Endodermal cell (in vitro differentiated cells): ENCODE measurements around the gene DBP. TPM values are rescaled to one million over a fixed set of nuclear protein-coding genes. Genes with fewer than 3 reads are reported as not detected.

Experiments
- DNase-seq: peaks from one replicate; pipeline ENCODE4 v3.0.0-alpha.2; 2017
- H3K27ac ChIP-seq: 2 replicates; pipeline ENCODE4 v1.5.1; 2013; ENCODE audit warnings: mild to moderate bottlenecking, low read depth, low read length, moderate library complexity
- H3K27me3 ChIP-seq: 2 replicates; pipeline ENCODE4 v1.6.1; 2013; ENCODE audit warnings: mild to moderate bottlenecking, low read length, moderate library complexity; ENCODE audit not compliant: insufficient read depth, control insufficient read depth, poor library complexity, severe bottlenecking
- H3K36me3 ChIP-seq: 2 replicates; pipeline ENCODE4 v1.7.0; 2013; ENCODE audit warnings: mild to moderate bottlenecking, low read length, moderate library complexity; ENCODE audit not compliant: control insufficient read depth, insufficient read depth
- H3K4me1 ChIP-seq: one replicate; pipeline ENCODE4 v1.7.0; 2013; ENCODE audit warnings: low read length; ENCODE audit not compliant: control insufficient read depth, insufficient read depth
- H3K4me3 ChIP-seq: 2 replicates; pipeline ENCODE4 v1.5.1; 2013; ENCODE audit warnings: mild to moderate bottlenecking, low read length, moderate library complexity
- H3K9ac ChIP-seq: 2 replicates; pipeline ENCODE4 v1.6.1; 2013; ENCODE audit warnings: mild to moderate bottlenecking, low read length, moderate library complexity; ENCODE audit not compliant: poor library complexity, severe bottlenecking; ENCODE audit errors: extremely low read depth
- H3K9me3 ChIP-seq: 2 replicates; pipeline ENCODE4 v1.6.1; 2013; ENCODE audit warnings: mild to moderate bottlenecking, low read length, moderate library complexity; ENCODE audit not compliant: control insufficient read depth
- H3K27ac Mint-ChIP-seq: 2 replicates; pipeline ENCODE4 v1.8.0; 2020; ENCODE audit warnings: mixed read lengths
- H3K27me3 Mint-ChIP-seq: 2 replicates; pipeline ENCODE4 v1.8.0; 2021; ENCODE audit warnings: mild to moderate bottlenecking, mixed read lengths; ENCODE audit not compliant: insufficient read depth
- H3K36me3 Mint-ChIP-seq: 2 replicates; pipeline ENCODE4 v1.8.0; 2020; ENCODE audit warnings: low read depth, mixed read lengths
- H3K4me1 Mint-ChIP-seq: 2 replicates; pipeline ENCODE4 v1.8.0; 2020; ENCODE audit warnings: mixed read lengths
- H3K4me3 Mint-ChIP-seq: 2 replicates; pipeline ENCODE4 v1.8.0; 2020; ENCODE audit warnings: mild to moderate bottlenecking, moderate library complexity, mixed read lengths
- H3K9me3 Mint-ChIP-seq: 2 replicates; pipeline ENCODE4 v1.8.0; 2020; ENCODE audit warnings: mild to moderate bottlenecking, mixed read lengths
- WGBS, 2 experiments: methylation state at CpG; one replicate each; pipeline versions ENCODE4 v1.1.5 to v1.1.7; 2013; ENCODE audit warnings: missing lambda C conversion rate in 2 of 2, mixed read lengths in 1 of 2; ENCODE audit not compliant: insufficient coverage in 1 of 2, insufficient read length in 1 of 2; 5-methylcytosine and 5-hydroxymethylcytosine counted together
- total RNA-seq, 2 donors: library from RNA; stranded (reverse); fragmentation: NEBNext Ultra II Directional in 1 of 2; extraction: Animal tissue kit (Norgen Biotek cat#: 25700) in 1 of 2; gene quantifications; 2 replicates in 1 of 2; 3 replicates in 1 of 2; pipeline ENCODE4 v1.2.1, GENCODE V29; 2021
- TF ChIP-seq, protein P1 (sequence below): fragments of 200-600 bp; sonication (generic); conservative IDR thresholded peaks from 2 replicates; pipeline ENCODE4 v1.5.0; 2021; ENCODE audit warnings: antibody characterized with exemption, mild to moderate bottlenecking

Gene DBP
- total RNA-seq, 2 donors from 2014 or later, result 5.3 to 13.1 TPM

DNA sequence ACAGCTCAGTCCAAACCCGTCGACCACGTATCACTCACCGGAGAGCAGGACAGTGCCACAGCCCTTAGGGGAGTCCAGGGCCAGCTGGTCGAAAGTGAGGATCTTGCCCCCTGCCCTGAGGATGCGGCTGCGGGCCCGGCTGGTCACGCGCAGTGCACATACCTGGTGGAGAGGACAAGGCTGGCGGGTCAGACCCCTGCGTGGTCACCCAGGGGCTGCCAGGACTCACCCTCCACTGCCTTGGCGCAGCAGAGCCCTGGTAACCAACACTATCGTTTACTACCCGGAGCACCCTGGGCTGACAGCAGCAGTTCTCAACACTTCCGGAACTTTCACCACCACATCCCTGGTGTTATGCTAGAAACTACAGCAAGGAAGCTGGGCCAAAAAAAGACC lies 21.1 kb downstream of the DBP start:
- DNase-seq, result no peak
- H3K4me1 Mint-ChIP-seq, result peaks cover 33% of the 10 kb centered on the region
- peaks cover 34% of the 10 kb centered on the region for H3K36me3 Mint-ChIP-seq
- H3K4me1 ChIP-seq, result peaks cover 27% of the 10 kb centered on the region
- no peak overlapping the region for H3K27ac ChIP-seq
- H3K27me3 Mint-ChIP-seq, result no peaks in the 10 kb centered on the region
- H3K4me3 ChIP-seq, result peak overlapping the region; percentile 100
- 85 to 94% methylated on average over 10 to 16 of the region's 16 CpGs for WGBS, 2 experiments
- TF ChIP-seq, protein P1, sequence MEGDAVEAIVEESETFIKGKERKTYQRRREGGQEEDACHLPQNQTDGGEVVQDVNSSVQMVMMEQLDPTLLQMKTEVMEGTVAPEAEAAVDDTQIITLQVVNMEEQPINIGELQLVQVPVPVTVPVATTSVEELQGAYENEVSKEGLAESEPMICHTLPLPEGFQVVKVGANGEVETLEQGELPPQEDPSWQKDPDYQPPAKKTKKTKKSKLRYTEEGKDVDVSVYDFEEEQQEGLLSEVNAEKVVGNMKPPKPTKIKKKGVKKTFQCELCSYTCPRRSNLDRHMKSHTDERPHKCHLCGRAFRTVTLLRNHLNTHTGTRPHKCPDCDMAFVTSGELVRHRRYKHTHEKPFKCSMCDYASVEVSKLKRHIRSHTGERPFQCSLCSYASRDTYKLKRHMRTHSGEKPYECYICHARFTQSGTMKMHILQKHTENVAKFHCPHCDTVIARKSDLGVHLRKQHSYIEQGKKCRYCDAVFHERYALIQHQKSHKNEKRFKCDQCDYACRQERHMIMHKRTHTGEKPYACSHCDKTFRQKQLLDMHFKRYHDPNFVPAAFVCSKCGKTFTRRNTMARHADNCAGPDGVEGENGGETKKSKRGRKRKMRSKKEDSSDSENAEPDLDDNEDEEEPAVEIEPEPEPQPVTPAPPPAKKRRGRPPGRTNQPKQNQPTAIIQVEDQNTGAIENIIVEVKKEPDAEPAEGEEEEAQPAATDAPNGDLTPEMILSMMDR, result no peak
- peak overlapping the region; percentile 99 for H3K4me3 Mint-ChIP-seq
- peaks cover 33% of the 10 kb centered on the region for H3K36me3 ChIP-seq
- peak overlapping the region; percentile 97 for H3K27ac Mint-ChIP-seq
- H3K9me3 Mint-ChIP-seq, result no peaks in the 10 kb centered on the region
- H3K27me3 ChIP-seq, result no peaks in the 10 kb centered on the region
- H3K9ac ChIP-seq, result peak overlapping the region; percentile 15
- no peaks in the 10 kb centered on the region for H3K9me3 ChIP-seq

DNA sequence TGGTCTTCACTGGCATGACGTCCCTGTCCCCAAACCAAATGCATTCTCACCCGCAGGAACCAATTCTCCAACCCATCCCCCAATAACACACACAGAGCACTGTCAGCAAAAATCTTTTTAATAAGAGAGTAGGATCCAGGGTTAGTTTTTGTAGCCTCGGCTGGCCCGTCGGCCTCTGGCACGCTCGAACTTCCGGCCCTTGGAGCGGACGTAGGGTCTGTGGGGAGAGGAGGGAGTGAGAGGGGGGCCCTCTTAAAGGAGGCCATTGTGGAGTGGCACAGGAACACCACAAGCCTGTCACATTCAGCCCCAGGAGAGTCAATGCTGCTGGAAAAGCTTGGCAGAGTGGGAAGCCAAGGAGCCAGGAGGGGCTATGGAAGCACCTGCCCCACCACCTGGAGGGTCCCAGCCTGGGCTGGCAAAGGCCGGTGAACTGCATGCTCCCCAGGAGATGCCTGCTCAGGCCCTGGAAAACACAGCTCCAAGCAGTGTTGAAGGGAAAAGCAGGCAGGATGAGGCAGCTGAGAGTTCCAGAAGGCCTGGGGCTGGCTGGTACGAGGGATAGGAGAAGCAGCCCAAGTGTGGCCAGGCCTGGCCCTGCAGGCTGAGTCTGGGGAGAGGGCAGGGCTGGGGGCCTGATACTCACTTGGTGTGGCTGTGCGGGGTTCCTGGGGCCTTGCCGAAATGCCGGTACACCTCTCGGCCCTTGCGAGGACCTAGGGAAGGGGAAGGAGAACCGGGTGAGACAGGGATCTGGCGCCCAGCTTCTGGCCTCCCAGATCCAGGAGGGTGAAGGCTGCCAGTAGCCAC lies 21.7 kb downstream of the DBP start:
- DNase-seq, result peak; percentile 69
- Histone ChIP-seq H3K27ac (peak overlapping the region; percentile 12), H3K9me3 (no peaks in the 10 kb centered on the region), H3K4me3 (no peak overlapping the region), H3K27me3 (no peaks in the 10 kb centered on the region), H3K4me1 (peaks cover 27% of the 10 kb centered on the region), H3K9ac (peak overlapping the region; percentile 17), H3K36me3 (peaks cover 33% of the 10 kb centered on the region)
- Mint-ChIP-seq H3K4me3 (peak overlapping the region; percentile 99), H3K9me3 (no peaks in the 10 kb centered on the region), H3K27ac (peak overlapping the region; percentile 97), H3K27me3 (no peaks in the 10 kb centered on the region), H3K4me1 (peaks cover 33% of the 10 kb centered on the region), H3K36me3 (peaks cover 34% of the 10 kb centered on the region)
- TF ChIP-seq, protein P1, result no peak
- WGBS, 2 experiments, result 89 to 94% methylated on average over 9 to 18 of the region's 19 CpGs

DNA sequence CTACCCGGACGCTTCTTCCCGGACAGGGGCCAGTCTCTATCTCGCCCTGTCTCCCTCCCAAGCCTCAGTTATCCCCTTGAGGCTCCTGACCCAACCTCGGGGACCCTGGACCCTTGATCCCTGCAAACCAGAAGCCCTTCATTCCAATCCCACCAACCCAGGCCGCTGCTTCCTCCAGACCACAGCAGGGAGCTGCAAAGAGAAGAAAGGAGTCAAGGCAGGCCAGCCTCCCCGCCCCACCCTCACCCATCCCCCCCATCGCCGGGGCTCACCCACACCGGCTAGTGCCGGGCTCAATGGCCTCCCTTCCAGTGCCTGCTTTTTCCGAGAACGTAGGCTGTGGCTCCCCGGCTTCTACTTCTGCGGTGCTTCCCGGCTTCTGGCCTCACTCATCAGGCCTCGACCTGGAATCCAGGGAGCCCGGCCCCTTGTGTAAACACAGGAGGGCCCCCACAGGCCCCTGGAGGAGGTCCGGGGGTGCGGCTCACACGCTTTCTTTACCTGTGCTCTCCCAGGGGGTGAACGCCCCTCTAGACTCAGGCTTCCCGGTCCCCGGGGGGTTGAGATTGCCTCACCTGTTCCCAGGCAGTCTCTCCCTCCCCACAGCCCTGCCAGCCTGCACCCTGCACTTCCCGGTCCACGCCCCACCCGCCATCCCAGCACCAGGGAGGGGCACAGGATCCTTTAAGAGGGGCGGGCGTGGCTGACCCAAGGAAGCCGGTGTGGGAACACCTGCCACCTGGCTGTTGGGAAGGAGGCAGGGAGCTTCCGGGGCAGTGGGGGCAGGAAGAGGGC lies 22.5 kb downstream of the DBP start, which contains the start of gene FAM83E:
TSS of gene FAM83E (minus strand) at position 641 of the 795 bp plus-strand sequence. CDS start 1,704 bp downstream, outside the sequence.
- Mint-ChIP-seq H3K9me3 (no peaks in the 10 kb centered on the region), H3K4me1 (peaks cover 30% of the 10 kb centered on the region), H3K27me3 (no peaks in the 10 kb centered on the region), H3K36me3 (peaks cover 34% of the 10 kb centered on the region), H3K27ac (peak within 1 kb of the TSS; percentile 97), H3K4me3 (peak within 1 kb of the TSS; percentile 99)
- Histone ChIP-seq H3K27ac (peak within 1 kb of the TSS; percentile 57), H3K9ac (peak within 1 kb of the TSS; percentile 17), H3K4me1 (peaks cover 27% of the 10 kb centered on the region), H3K36me3 (peaks cover 33% of the 10 kb centered on the region), H3K4me3 (no peak within 1 kb of the TSS), H3K9me3 (no peaks in the 10 kb centered on the region), H3K27me3 (no peaks in the 10 kb centered on the region)
- WGBS, 2 experiments, result 42 to 54% methylated on average over 13 to 31 of the region's 31 CpGs
- TF ChIP-seq, protein P1, result no peak
- peak; percentile 91 for DNase-seq
